HEK293T (cell line): Measurements from ENCODE around the gene PRR9.
"Not testable (repeated sequence)": the region's sequence is repeated elsewhere in the genome, so short reads cannot be mapped to it uniquely, and the experiment has no call there.

Experiments
- CTCF ChIA-PET: fragments of 350-600 bp; formaldehyde crosslinking; extraction: SDS; loops from one replicate; lab custom pipeline; 2021; ENCODE audit warnings: antibody characterized with exemption, inconsistent platforms; lab: Yijun Ruan, JAX
- POLR2A ChIA-PET: fragments of 350-600 bp; formaldehyde crosslinking; extraction: SDS; loops from one replicate; lab custom pipeline; 2020; ENCODE audit warnings: antibody characterized with exemption, inconsistent platforms; lab: Yijun Ruan, JAX
- DNase-seq: peaks from one replicate; pipeline ENCODE4 v3.0.0; 2012; ENCODE audit warnings: mixed read lengths; ENCODE audit errors: extremely low spot score
- ARNT ChIP-seq: fragments of 450-650 bp; IDR thresholded peaks from 2 replicates; pipeline ENCODE4 v1.6.1; 2017; ENCODE audit warnings: mild to moderate bottlenecking
- BHLHE40 ChIP-seq: fragments of 450-650 bp; IDR thresholded peaks from 2 replicates; pipeline ENCODE4 v1.6.1; 2016; ENCODE audit warnings: mild to moderate bottlenecking, moderate library complexity, borderline replicate concordance
- CTBP1 ChIP-seq: fragments of 450-650 bp; IDR thresholded peaks from 2 replicates; pipeline ENCODE4 v1.6.1; 2016; ENCODE audit warnings: borderline replicate concordance
- ELF4 ChIP-seq: fragments of 450-650 bp; IDR thresholded peaks from 2 replicates; pipeline ENCODE4 v1.6.1; 2017; ENCODE audit warnings: antibody characterized with exemption
- FOXA1 ChIP-seq: fragments of 450-650 bp; IDR thresholded peaks from 2 replicates; pipeline ENCODE4 v1.6.1; 2016; ENCODE audit warnings: mild to moderate bottlenecking
- FOXK2 ChIP-seq: fragments of 450-650 bp; IDR thresholded peaks from 2 replicates; pipeline ENCODE4 v1.6.1; 2016; ENCODE audit warnings: mild to moderate bottlenecking
- FOXM1 ChIP-seq: fragments of 450-650 bp; IDR thresholded peaks from 2 replicates; pipeline ENCODE4 v1.6.1; 2017; ENCODE audit warnings: mild to moderate bottlenecking, borderline replicate concordance
- HDGF ChIP-seq: fragments of 450-650 bp; IDR thresholded peaks from 2 replicates; pipeline ENCODE4 v1.6.1; 2017; ENCODE audit warnings: antibody characterized with exemption, borderline replicate concordance
- L3MBTL2 ChIP-seq: fragments of 450-650 bp; conservative IDR thresholded peaks from 2 replicates; pipeline ENCODE4 v1.6.1; 2016; ENCODE audit warnings: mild to moderate bottlenecking
- LEF1 ChIP-seq: fragments of 450-650 bp; IDR thresholded peaks from 2 replicates; pipeline ENCODE4 v1.6.1; 2017; ENCODE audit warnings: mild to moderate bottlenecking, borderline replicate concordance
- NFRKB ChIP-seq: fragments of 450-650 bp; IDR thresholded peaks from 2 replicates; pipeline ENCODE4 v1.6.1; 2016; ENCODE audit warnings: mild to moderate bottlenecking, moderate library complexity
- PKNOX1 ChIP-seq: fragments of 450-650 bp; IDR thresholded peaks from 2 replicates; pipeline ENCODE4 v1.6.1; 2016
- SP1 ChIP-seq: fragments of 450-650 bp; IDR thresholded peaks from 2 replicates; pipeline ENCODE4 v1.6.1; 2017
- SUZ12 ChIP-seq: fragments of 450-650 bp; IDR thresholded peaks from 2 replicates; pipeline ENCODE4 v1.6.1; 2016; ENCODE audit warnings: mild to moderate bottlenecking
- TARDBP ChIP-seq: fragments of 450-650 bp; IDR thresholded peaks from 2 replicates; pipeline ENCODE4 v1.6.1; 2016
- ZNF384 ChIP-seq: fragments of 450-650 bp; IDR thresholded peaks from 2 replicates; pipeline ENCODE4 v1.6.1; 2016

The PRR9 gene

GRCh38 chr1:153217212-153217611 lies at the start of gene PRR9:
PRR9 (plus strand) TSS chr1:153217584; CDS start chr1:153218145, 561 bp downstream.
- DNase-seq = no peak
- POLR2A ChIA-PET = no interaction called here
- CTCF ChIA-PET = no interaction called here
- TF ChIP-seq LEF1 (no peak), TARDBP (no peak), HDGF (no peak), ARNT (no peak), PKNOX1 (no peak), CTBP1 (no peak), ZNF384 (no peak), BHLHE40 (no peak), FOXM1 (no peak), SP1 (no peak), SUZ12 (no peak), L3MBTL2 (no peak), FOXK2 (no peak), ELF4 (no peak), NFRKB (no peak), FOXA1 (no peak)

GRCh38 chr1:153168686-153169085 lies 48.7 kb upstream of the PRR9 start:
- POLR2A ChIA-PET = no interaction called here
- TF ChIP-seq FOXK2 (no peak), TARDBP (no peak), LEF1 (no peak), FOXA1 (no peak), FOXM1 (no peak), L3MBTL2 (no peak), ARNT (no peak), ELF4 (no peak), SP1 (no peak), NFRKB (no peak), CTBP1 (no peak), BHLHE40 (no peak)
- DNase-seq = no peak
- CTCF ChIA-PET = no interaction called here

- no peak for TF ChIP-seq FOXA1
- TF ChIP-seq NFRKB = no peak
- TF ChIP-seq FOXM1 = no peak
- no peak for TF ChIP-seq ZNF384
- no peak for TF ChIP-seq SP1
- TF ChIP-seq SUZ12 = no peak
- no peak for TF ChIP-seq L3MBTL2
- TF ChIP-seq ELF4 = no peak
- TF ChIP-seq HDGF = no peak
- TF ChIP-seq LEF1 = no peak
- TF ChIP-seq FOXK2 = no peak
- TF ChIP-seq BHLHE40 = no peak
- POLR2A ChIA-PET = no interaction called here
- no peak for DNase-seq
- CTCF ChIA-PET = no interaction called here
Observed at GRCh38 chr1:153174624-153175023, 42.8 kb upstream of the PRR9 start.

GRCh38 chr1:153178922-153179321 lies 38.5 kb upstream of the PRR9 start:
- CTCF ChIA-PET = no interaction called here
- POLR2A ChIA-PET = no interaction called here
- DNase-seq = no peak
- TF ChIP-seq NFRKB (no peak), SP1 (no peak)

- CTCF ChIA-PET = no interaction called here
- DNase-seq = no peak
- POLR2A ChIA-PET = no interaction called here
- TF ChIP-seq NFRKB (no peak), SUZ12 (no peak), HDGF (no peak), TARDBP (no peak), FOXM1 (no peak), SP1 (no peak), FOXK2 (no peak)
Observed at GRCh38 chr1:153180556-153180955, 36.8 kb upstream of the PRR9 start.

- CTCF ChIA-PET = interaction anchor here (0.6 kb wide), 1 partner anchor 33 kb away, joined by 3 read pairs; no protein-coding TSS in a partner anchor
- POLR2A ChIA-PET, DNase-seq: not testable (repeated sequence)
Observed at GRCh38 chr1:153188301-153188700, 29.1 kb upstream of the PRR9 start.

GRCh38 chr1:153190373-153190772 lies 27.0 kb upstream of the PRR9 start:
- ChIA-PET CTCF (interaction anchor here (0.6 kb wide), 1 partner anchor 536 kb away, joined by 3 read pairs; no protein-coding TSS in a partner anchor), POLR2A (no interaction called here)
- no peak for DNase-seq
- TF ChIP-seq ZNF384 (no peak), BHLHE40 (no peak), LEF1 (no peak)

- DNase-seq = peak; percentile 41
- TF ChIP-seq ZNF384 (no peak), PKNOX1 (peak; percentile 78)
- CTCF ChIA-PET = interaction anchor here (0.5 to 2.9 kb wide), 10 partner anchors 36 to 539 kb away, joined by 3 to 23 read pairs (median 4); no protein-coding TSS in a partner anchor
- POLR2A ChIA-PET = no interaction called here
Observed at GRCh38 chr1:153192697-153193096, 24.7 kb upstream of the PRR9 start.
